HG03095 (cell line): ENCODE measurements around the gene LIN7C.

ENCODE experiments used
- ATAC-seq: cut with Tn5 transposase; IDR thresholded peaks from one replicate; pipeline ENCODE4 v1.9.1; 2021; ENCODE audit warnings: moderate library complexity; ENCODE audit not compliant: unreplicated experiment

The LIN7C gene

DNA sequence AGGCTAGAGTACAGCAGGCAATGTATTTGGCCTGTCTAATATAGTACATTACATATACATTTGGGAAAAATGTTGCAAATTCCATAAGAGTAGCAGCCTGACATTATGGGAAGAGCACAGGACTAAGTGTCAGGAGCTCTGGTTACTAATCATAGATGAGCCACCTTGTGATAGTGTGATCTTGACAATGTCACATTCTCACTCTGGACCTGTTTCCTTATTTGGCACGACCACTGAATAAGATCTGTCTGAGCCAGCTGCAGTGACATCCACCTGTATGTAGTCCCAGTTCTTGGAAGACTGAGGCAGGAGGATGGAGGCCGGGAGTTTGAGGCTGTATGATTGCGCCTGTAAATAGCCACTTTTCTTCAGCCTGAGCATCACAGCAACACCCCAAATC is 5.7 kb upstream of the LIN7C start:
- no peak for ATAC-seq

DNA sequence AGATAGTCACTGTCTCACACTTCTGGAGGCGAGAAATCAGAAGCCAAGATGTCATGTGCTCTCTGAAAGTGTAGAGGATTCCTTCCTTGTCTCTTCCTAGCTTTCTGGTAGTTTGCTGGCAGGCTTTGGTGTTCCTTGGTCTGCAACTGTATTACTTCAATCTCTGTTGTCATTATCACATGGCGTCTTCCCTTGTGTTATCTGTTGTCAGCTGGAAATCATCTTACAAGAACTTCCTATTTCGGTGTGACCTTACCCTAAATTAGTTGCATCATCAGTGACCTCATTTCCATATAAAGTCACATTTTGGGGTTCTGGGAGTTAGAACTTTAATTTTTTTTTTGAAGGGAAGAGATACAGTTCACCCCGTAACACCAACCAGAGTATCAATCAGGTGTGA is 3.3 kb upstream of the LIN7C start:
- ATAC-seq, result no peak

DNA sequence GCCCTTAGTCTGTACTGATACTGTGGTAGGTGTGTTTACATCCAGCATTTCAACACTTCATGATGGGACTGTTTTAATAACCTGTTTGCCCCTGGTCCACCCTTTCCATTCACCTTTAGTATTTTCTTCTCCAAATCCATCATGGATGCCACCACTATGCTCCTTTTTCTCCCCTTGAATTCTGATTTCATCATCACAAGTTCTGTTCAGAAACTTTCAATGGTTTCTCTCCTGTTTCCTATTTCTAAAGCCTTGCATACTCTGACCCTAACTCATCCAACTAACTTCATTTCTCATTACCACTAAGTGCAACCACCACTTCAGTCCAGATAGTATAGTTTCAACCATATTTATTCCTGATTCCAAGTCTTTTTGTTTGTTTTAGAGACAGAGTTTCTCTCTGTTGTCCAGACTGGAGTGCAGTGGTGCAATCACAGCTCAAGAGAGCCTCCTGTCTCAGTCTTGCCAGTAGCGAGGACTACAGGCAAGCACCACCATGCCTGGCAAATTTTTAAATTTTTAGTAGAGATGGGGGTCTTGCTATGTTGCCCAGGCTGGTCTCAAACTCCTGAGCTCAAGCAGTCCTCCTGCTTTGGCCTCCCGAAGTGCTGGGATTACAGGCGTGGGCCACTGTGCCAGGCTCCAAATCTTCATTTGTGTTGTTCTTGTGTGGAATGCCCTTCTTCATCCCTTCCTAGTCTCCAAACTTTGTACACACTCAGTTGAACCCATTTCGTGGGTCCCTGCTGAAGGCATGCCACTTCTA is 1.2 kb upstream of the LIN7C start:
- no peak for ATAC-seq

DNA sequence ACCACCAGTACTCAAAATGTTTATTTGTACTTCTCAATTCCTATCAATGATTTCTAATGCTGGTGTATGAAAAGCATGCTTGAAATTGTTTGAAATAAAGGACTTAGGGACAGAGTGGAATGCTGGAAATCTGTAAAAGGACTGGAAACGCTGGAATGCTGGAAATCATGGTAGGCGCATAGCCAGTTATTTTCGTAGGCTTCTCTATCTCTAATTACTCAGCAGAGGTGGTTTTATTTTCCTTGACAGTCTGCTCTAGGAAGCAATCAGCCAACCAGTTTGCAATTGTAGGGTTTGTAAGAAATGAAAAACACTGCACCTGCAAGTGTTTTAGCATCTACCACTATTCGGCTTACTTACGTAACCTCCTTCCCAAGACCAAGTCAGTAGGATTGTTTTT is 788 bp downstream of the LIN7C start:
- ATAC-seq, result peak; percentile 1

DNA sequence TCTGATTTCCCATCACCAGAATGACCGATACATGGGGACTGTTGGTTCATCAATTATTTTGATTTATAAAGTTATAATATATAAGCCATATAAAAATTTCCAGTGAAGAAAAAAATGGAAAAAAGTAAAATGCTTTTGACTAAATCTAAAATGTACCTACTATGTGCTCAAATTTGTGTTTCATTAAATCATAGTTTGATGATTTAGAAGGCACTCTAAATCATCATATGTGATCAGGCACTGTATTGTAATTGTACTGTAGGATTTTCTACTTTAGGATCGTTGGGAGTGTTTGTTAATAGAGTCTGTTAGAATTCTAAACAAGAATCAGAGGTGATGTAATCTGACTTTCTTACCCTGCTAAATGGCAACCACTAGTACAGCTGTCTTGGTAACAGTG is 2.4 kb downstream of the LIN7C start:
- ATAC-seq, result no peak

DNA sequence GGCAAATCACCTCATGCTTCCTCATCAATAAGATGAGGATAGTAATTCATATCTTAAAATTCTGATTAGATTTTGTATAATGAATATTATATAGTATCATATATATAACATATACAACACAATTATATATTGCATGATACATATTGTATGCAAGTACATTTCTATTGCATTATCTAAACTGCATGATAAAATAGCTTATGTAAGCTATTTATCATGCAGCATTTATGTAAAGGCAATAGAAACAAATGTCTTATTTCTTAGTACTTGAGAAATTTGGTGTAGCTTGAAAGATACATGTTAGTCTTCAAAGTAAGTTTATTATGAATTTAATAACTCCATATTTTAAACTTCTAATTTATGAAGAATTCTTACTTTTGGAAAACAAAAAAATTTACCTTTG is 5.5 kb downstream of the LIN7C start:
- no peak for ATAC-seq

DNA sequence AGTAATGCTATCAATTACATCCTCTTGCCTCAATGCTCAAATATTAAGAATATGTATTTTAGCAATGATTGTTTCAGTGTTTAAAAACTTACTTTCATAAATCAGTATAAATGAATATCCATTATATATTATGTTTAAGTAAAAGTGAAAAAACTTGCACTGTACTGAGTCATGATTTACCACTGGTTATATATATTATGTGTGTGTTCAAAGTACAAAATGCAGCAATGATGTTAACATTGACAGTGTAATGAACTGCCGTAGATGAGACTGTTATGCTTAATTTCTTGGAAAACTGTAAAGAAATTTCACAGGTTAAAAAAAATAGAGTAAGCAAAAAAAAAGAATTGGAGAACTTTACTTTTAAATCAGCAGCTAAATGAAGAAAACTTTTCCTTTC is 8.7 kb downstream of the LIN7C start:
- ATAC-seq, result no peak

DNA sequence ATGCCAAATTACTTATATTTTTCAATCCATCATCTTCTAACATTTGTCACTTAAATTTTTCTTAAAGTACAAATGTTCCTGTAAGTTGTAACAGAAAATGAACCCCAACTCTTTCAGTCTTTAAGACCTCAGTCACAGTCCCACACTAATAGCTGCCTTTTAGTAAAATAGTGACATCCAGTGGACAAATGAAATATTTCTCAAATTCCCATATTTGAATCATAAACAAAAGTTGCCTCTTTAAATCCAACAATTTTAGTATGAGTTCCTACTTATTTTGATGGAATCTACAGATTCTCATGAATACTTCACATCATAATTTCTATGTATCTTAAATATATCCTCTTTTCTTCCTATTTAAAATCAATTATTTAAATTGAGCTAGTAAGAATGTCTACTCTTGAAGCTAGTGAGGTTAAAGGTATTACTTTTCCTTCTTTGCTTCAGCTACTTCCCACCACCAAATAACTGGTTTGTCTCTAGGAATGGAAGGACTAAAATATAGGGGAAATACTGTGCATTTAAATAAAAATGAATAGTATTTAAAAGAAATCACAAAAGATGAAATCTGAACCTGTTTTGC is 9.2 kb downstream of the LIN7C start:
- ATAC-seq, result peak; percentile 63

DNA sequence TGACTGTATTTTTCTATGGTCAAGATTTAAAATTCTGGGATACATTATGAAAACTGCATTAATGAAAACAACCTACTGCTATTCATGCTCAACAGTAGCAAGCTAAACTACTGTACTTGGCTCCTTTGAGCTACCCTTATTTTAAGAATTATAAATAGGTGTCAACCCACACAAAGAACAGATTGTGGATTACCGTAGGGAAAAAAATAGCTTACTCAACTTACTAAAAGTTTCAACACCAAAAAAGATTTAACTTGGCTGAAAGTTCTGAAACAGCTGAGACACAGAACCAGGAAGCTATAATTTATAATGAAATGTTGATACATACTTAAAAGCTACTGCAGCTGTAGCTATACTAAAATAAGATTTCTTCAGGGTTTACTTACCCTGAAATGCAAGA is 10.1 kb downstream of the LIN7C start:
- no peak for ATAC-seq

DNA sequence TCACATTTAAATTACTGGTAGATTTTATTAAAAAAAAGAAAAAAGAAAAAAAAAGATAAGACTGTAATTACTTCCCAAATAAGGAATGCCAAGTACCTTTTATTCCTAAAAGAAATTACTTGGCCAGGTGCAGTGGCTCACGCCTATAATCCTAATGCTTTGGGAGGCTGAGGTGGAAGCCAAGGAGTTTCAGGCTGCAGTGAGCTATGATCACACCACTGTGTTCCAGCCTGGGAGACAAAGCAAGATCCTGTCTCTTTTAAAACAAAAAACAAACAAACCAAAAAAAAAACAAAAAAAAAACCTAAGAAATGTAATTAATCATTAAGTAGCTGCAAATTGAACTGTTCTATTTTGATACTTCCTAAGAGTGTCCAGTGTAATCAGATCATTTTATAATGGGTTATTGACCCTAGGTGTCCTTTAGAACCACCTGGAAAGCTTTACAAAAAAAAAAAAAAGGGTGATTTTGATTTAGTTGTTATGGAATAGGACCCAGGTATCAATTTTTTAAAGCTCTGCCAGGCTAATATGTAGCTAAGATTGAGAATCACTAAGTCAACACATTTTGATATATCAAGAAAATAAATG is 10.8 kb downstream of the LIN7C start:
- ATAC-seq, result no peak

DNA sequence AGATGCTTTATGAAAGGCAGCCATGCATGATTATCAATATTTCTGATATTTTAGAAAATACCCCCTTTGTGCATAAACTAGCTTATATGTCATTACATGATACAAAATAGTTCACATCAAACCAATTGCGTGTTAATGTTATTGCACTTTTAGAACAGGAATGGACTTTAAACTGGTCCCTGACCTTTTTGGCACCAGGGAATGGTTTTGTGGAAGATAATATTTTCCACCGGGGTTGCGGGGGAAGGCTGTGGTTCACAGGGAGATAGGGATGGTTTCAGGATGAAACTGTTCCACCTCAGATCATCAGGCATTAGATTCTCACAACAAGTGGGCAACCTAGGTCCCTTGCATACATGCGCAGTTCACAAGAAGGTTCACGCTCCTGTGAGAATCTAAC is 17.5 kb downstream of the LIN7C start:
- no peak for ATAC-seq

DNA sequence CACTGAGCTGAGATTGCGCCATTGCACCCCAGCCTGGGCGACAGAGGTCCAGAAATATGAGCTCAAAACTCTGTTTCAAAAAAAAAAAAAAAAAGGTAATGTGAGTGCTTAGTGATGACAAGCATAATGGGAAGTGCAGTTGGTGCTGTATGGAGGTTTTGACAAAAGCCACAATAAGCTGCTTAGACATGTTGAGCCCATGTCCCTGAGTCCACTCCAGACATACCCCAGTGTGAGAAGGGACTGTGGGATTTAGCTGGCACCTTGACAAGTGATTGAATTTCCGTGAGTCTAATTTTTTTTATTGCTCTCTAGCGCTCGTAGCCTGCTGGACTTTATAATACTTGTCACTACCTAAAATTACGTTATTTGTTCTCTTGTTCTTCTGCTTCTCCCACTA is 18.9 kb downstream of the LIN7C start:
- no peak for ATAC-seq

DNA sequence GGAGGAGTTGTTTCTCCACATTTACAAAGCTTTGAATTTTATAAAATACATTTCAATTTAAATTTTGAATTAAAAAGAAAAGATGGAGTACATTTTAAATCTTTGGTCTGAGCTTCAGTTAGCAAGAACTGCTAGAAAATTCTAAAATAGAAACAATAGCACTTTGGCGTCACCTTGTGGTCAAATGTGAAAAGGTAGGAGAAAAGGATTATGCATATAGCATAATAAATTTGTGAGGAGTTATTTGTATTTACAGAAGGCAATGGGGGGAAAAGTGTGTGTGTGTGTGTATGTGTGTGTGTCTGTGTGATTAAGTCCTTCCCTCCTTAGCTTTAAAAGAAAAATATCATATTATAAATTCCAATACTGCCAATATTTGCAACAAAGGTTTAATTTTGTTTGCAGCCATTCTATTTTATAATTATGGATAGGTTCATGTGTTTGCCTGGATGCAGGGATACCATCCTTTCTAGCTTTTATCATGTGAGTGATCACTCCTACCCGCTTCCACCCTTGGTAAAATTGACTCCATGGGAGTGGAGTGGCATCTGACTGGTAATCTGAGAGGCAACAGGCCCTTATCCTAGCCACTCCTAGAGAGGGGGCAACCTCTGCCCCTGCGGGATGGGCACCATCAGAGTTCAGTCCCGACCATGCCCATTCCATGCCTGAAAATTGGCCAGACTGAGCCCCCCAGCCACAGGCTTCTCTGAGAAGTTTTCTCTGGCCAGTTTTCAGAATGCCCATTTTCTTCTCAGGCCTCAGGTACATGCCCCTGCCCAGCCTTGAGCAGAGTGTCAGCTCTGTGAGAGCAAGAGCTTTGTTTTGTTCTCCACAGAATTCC is 20.4 kb downstream of the LIN7C start:
- ATAC-seq, result no peak

DNA sequence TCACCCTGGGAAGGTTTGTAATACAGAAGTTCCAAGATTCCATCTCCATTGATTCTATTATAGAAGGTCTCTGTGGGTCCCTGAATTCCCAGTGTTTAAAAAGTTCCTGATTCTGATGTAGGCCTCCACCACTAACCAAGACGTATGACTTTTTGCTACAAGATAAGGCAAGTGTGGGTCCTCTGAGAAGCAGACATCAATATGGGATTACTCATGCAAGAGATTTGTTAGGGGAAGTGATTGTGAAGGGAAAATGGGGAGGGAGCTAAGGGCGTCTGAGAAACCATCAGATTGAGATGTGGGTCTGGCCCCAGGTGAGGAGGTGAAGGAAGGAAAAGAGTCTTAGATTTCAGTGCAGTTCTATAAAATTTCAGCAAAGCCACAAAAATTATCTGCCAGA is 23.8 kb downstream of the LIN7C start:
- no peak for ATAC-seq

DNA sequence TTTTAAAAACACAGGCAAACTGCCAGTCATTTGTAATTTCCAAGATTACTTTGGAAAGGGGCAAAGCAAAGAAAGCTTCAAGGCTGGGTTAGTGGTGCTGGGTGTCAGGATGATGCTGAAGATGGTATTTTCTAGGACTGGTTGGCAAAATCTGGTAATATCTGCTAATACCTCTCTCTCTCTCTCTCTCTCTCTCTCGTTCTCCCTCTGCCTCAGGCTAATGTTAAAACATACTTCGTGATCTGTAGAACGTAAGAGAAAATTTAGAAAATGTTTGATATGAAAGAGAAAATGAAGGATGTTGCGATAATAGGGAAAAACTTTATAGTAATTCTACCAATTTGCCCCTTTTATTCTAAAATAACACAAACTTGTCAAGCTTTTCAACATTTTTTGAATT is 24.6 kb downstream of the LIN7C start:
- no peak for ATAC-seq

DNA sequence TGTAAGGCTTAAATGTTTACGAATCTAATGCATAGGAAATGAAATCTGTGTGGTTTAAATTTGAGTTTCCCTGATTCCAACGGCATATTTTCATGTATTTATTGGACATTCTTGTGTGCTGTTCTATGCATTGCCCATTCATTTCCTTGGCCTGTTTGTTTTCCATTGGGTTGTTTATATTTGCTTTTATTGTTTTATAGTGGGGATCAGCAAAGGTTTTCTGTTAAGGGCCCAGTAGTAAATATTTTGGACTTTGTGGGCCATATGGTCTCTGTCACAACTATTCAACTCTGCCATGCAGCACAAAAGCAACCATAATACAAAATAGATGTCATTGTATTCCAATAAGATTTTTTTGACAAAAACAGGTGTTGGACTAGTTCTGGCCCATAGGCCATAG is 28.7 kb downstream of the LIN7C start:
- ATAC-seq, result no peak

DNA sequence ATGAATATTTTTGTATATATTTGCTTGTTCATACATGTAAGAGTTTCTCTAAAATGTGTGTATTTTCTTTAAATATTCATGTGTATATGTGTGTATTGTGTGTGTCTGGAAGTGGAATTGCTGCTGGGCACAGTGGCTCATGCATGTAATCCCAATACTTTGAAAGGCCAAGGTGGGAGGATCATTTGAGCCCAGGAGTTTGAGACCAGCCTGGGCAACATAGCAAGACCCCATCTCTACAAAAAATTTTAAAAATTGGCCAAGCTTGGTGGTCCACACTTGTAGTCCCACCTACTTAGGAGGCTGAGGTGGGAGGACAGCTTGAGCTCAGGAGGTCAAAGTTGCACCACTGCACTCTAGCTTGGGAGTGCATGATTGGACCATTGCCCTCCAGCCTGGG is 29.3 kb downstream of the LIN7C start:
- ATAC-seq, result no peak

DNA sequence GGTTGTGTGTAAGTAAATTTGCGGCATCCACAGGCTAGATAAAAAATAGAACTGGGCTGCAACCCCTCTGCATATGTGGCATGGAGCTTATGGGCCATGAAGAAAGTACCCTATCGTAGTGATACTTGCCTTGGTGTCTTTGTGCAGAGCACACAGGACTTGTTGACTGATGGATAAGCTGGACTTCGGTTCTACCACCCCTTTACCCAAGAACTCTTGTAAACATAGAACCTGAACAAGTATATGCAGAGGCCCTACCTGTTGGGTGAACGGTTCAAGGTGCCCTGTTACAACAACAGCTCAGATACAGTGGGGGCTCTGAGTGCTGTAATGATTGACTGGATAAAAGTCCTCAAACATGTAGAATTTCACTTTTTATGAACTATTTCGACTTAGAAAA is 30.9 kb downstream of the LIN7C start:
- no peak for ATAC-seq

DNA sequence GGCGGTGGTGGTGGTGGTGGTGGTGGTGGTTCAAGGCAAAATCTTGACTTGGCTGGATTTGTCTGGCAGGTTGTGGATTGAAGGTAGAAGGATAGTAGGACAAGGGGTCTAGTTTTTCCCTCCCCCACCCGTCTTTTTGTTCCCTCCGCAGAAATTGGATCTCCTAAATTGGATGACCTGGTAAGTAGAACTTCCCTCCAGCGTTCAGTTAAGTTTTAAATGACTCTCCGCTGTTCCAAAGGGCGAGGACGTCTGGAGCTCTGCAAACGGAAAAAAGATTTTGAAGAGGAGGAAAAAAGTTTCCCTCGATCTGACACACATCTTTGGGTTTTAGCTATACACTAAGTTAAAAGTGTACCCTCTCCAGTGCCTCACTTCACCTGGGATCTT is 33.6 kb downstream of the LIN7C start:
- no peak for ATAC-seq

DNA sequence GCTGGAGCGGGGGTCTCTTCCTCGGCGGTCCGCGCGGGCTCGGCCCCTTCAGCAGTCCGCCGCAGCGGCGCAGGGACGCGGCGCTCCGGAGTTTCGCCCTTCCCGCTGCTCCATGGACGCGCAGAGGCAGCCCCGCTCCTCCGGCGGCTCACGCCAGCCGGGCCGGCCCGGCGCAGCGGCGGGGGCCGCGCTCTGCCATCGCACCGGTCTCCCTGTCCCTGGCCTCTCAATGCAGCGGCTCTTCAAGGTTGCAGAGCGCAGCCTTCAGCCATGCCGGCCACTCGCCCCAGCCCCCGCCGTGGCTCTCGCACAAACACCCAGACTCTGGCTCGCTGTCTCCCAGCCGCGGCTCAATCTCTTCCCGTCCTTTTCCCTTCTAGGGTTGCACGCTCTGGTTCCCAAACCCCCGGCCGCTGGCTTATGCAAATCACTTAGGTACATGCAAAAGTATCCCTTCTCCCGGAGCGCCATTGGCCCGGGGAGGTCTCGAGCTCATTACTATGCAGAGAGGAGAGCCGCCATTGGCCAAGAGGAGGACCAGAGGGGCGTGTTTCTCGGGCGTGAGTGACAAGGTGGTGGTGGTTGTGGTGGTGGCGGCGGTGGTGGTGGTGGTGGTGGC is 34.1 kb downstream of the LIN7C start, which contains the start of gene LGR4:
LGR4 (minus strand) TSS at position 393 of the 619 bp plus-strand sequence. CDS start 488 bp downstream, outside the sequence.
- ATAC-seq, result peak; percentile 77
